ENCODE data around the gene NXNL1.

DNA sequence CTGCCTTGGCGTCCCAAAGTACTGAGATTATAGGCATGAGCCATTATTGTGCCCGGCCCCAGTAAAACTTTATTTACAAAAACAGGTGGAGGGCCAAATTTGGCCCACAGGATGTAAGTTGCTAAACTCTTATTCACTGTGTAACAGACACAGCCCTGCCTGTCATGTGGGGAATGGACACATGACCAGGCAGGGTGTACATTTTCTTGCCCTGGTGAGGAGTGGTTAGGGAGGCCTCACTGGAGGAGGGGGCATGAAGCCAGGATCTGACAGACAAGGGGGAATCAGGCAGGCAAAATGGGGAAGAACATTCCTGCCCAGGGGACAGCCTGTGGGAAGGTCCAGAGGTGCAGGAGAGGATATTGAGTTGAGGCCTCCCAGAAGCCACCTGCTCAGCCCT is 43.3 kb upstream of the NXNL1 start:
- TF ChIP-seq, protein P1, sequence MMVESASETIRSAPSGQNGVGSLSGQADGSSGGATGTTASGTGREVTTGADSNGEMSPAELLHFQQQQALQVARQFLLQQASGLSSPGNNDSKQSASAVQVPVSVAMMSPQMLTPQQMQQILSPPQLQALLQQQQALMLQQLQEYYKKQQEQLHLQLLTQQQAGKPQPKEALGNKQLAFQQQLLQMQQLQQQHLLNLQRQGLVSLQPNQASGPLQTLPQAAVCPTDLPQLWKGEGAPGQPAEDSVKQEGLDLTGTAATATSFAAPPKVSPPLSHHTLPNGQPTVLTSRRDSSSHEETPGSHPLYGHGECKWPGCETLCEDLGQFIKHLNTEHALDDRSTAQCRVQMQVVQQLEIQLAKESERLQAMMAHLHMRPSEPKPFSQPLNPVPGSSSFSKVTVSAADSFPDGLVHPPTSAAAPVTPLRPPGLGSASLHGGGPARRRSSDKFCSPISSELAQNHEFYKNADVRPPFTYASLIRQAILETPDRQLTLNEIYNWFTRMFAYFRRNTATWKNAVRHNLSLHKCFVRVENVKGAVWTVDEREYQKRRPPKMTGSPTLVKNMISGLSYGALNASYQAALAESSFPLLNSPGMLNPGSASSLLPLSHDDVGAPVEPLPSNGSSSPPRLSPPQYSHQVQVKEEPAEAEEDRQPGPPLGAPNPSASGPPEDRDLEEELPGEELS (CRISPR knock-in tag; IDR thresholded peaks at IDR 0.05), result no peak
- TF ChIP-seq, protein P2, sequence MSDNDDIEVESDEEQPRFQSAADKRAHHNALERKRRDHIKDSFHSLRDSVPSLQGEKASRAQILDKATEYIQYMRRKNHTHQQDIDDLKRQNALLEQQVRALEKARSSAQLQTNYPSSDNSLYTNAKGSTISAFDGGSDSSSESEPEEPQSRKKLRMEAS (CRISPR knock-in tag; IDR thresholded peaks at IDR 0.05), result no peak
- TF ChIP-seq CTCF (IDR thresholded peaks at IDR 0.05) (no peak), ZNF263 (CRISPR knock-in tag; IDR thresholded peaks at IDR 0.05; ENCODE audit: low read depth) (no peak), CBFB (CRISPR knock-in tag; IDR thresholded peaks at IDR 0.05; ENCODE audit: low read depth) (no peak)
